ENCODE results near the gene TP53BP1.

Gene TP53BP1

GRCh38 chr15:43471975-43472374 lies 21.0 kb downstream of the TP53BP1 start:
- no peak for TF ChIP-seq PPARA (CRISPR knock-in tag; IDR thresholded peaks at IDR 0.05; ENCODE audit: borderline replicate concordance)
- TF ChIP-seq ZNF70 (CRISPR knock-in tag; IDR thresholded peaks at IDR 0.05), result peak; percentile 49; the same call in 1 of the 2 replicates

GRCh38 chr15:43469867-43470266 lies 23.1 kb downstream of the TP53BP1 start:
- no peak for ATAC-seq
- TF ChIP-seq PPARA (CRISPR knock-in tag; IDR thresholded peaks at IDR 0.05; ENCODE audit: borderline replicate concordance) (no peak), ARNTL (CRISPR knock-in tag; IDR thresholded peaks at IDR 0.05; ENCODE audit: borderline replicate concordance, low read depth) (no peak), ISL1 (CRISPR knock-in tag; IDR thresholded peaks at IDR 0.05) (no peak), ESRRG (CRISPR knock-in tag; IDR thresholded peaks at IDR 0.05) (no peak), ZNF70 (CRISPR knock-in tag; IDR thresholded peaks at IDR 0.05) (no peak), OSR1 (CRISPR knock-in tag; IDR thresholded peaks at IDR 0.05) (no peak)
- TF ChIP-seq, protein P1, sequence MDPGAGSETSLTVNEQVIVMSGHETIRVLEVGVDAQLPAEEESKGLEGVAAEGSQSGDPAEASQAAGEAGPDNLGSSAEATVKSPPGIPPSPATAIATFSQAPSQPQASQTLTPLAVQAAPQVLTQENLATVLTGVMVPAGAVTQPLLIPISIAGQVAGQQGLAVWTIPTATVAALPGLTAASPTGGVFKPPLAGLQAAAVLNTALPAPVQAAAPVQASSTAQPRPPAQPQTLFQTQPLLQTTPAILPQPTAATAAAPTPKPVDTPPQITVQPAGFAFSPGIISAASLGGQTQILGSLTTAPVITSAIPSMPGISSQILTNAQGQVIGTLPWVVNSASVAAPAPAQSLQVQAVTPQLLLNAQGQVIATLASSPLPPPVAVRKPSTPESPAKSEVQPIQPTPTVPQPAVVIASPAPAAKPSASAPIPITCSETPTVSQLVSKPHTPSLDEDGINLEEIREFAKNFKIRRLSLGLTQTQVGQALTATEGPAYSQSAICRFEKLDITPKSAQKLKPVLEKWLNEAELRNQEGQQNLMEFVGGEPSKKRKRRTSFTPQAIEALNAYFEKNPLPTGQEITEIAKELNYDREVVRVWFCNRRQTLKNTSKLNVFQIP (CRISPR knock-in tag; IDR thresholded peaks at IDR 0.05; ENCODE audit: borderline replicate concordance, low read depth), result no peak
- TF ChIP-seq, protein P2, sequence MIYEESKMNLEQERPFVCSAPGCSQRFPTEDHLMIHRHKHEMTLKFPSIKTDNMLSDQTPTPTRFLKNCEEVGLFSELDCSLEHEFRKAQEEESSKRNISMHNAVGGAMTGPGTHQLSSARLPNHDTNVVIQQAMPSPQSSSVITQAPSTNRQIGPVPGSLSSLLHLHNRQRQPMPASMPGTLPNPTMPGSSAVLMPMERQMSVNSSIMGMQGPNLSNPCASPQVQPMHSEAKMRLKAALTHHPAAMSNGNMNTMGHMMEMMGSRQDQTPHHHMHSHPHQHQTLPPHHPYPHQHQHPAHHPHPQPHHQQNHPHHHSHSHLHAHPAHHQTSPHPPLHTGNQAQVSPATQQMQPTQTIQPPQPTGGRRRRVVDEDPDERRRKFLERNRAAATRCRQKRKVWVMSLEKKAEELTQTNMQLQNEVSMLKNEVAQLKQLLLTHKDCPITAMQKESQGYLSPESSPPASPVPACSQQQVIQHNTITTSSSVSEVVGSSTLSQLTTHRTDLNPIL (CRISPR knock-in tag; IDR thresholded peaks at IDR 0.05; ENCODE audit: low read depth), result no peak
- TF ChIP-seq, protein P3, sequence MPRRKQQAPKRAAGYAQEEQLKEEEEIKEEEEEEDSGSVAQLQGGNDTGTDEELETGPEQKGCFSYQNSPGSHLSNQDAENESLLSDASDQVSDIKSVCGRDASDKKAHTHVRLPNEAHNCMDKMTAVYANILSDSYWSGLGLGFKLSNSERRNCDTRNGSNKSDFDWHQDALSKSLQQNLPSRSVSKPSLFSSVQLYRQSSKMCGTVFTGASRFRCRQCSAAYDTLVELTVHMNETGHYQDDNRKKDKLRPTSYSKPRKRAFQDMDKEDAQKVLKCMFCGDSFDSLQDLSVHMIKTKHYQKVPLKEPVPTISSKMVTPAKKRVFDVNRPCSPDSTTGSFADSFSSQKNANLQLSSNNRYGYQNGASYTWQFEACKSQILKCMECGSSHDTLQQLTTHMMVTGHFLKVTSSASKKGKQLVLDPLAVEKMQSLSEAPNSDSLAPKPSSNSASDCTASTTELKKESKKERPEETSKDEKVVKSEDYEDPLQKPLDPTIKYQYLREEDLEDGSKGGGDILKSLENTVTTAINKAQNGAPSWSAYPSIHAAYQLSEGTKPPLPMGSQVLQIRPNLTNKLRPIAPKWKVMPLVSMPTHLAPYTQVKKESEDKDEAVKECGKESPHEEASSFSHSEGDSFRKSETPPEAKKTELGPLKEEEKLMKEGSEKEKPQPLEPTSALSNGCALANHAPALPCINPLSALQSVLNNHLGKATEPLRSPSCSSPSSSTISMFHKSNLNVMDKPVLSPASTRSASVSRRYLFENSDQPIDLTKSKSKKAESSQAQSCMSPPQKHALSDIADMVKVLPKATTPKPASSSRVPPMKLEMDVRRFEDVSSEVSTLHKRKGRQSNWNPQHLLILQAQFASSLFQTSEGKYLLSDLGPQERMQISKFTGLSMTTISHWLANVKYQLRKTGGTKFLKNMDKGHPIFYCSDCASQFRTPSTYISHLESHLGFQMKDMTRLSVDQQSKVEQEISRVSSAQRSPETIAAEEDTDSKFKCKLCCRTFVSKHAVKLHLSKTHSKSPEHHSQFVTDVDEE (CRISPR knock-in tag; IDR thresholded peaks at IDR 0.05), result no peak

More at GRCh38 chr15:43471975-43472374, 21.0 kb downstream of the TP53BP1 start:
- ATAC-seq, result no peak

DNA sequence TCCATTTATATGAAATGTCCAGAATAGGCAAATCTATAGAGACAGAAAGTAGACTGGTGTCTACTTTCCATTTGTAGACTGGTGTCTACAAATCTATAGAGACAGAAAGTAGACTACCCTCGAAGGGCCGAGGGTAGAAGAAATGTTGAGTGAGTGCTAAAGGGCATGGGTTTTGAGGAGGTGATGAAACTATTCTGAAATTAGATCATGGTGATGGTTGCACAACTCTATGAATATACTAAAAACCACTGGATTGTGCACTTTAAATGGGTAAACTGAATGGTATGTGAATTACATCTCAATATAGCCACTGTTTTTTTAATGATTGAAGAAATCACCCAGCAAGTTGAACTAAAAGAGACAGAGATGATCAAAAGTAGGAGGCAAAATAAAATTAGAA lies 27.9 kb downstream of the TP53BP1 start:
- TF ChIP-seq ESRRG (CRISPR knock-in tag; IDR thresholded peaks at IDR 0.05) (no peak), CSRNP3 (CRISPR knock-in tag; IDR thresholded peaks at IDR 0.05) (no peak), PPARA (CRISPR knock-in tag; IDR thresholded peaks at IDR 0.05; ENCODE audit: borderline replicate concordance) (no peak), ZFP30 (CRISPR knock-in tag; IDR thresholded peaks at IDR 0.05) (no peak), ARNTL (CRISPR knock-in tag; IDR thresholded peaks at IDR 0.05; ENCODE audit: borderline replicate concordance, low read depth) (no peak), ZNF8 (CRISPR knock-in tag; IDR thresholded peaks at IDR 0.05) (no peak), TOX (CRISPR knock-in tag; IDR thresholded peaks at IDR 0.05; ENCODE audit: borderline replicate concordance) (no peak), ISL1 (CRISPR knock-in tag; IDR thresholded peaks at IDR 0.05) (no peak), ZFP3 (CRISPR knock-in tag; IDR thresholded peaks at IDR 0.05) (no peak)
- TF ChIP-seq, protein P1 (CRISPR knock-in tag; IDR thresholded peaks at IDR 0.05; ENCODE audit: borderline replicate concordance, low read depth), result no peak
- TF ChIP-seq, protein P2 (CRISPR knock-in tag; IDR thresholded peaks at IDR 0.05; ENCODE audit: low read depth), result no peak
- no peak for ATAC-seq

DNA sequence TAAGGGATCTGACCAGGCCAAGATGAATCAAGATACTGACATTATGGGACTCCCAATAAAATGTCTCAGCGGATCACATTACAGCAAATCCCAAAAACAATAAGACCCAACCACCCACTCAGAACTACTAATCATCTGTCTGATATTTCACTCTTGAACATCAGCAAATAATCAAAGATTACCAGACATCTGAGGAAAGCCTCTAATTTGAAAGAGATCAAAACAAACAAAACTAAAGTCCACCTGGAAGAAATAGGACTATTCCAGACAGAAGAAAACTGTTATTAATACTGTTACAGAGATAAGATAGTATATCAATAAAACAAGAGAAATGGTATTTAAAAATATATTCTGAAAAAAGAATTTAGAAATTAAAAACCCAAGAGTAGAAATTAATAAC lies 29.0 kb downstream of the TP53BP1 start:
- no peak for ATAC-seq
- TF ChIP-seq RARB (CRISPR knock-in tag; IDR thresholded peaks at IDR 0.05), result no peak
- TF ChIP-seq, protein P3 (CRISPR knock-in tag; IDR thresholded peaks at IDR 0.05), result no peak
- TF ChIP-seq ISL1 (CRISPR knock-in tag; IDR thresholded peaks at IDR 0.05), result no peak
- no peak for TF ChIP-seq SNAI2 (CRISPR knock-in tag; IDR thresholded peaks at IDR 0.05)
- TF ChIP-seq BACH2 (CRISPR knock-in tag; IDR thresholded peaks at IDR 0.05; ENCODE audit: borderline replicate concordance), result no peak
- TF ChIP-seq ZC3H10 (CRISPR knock-in tag; IDR thresholded peaks at IDR 0.05), result no peak
- TF ChIP-seq PPARA (CRISPR knock-in tag; IDR thresholded peaks at IDR 0.05; ENCODE audit: borderline replicate concordance), result no peak
- no peak for TF ChIP-seq ZNF8 (CRISPR knock-in tag; IDR thresholded peaks at IDR 0.05)
- TF ChIP-seq, protein P1 (CRISPR knock-in tag; IDR thresholded peaks at IDR 0.05; ENCODE audit: borderline replicate concordance, low read depth), result no peak
- no peak for TF ChIP-seq CSDC2 (CRISPR knock-in tag; IDR thresholded peaks at IDR 0.05)
